ENCODE data around the gene SNX5.

GRCh38 chr20:17987988-17988387 lies 19.4 kb upstream of the SNX5 start:
- TF ChIP-seq CTCF (IDR thresholded peaks at IDR 0.05) (no peak), POLR2AphosphoS5 (IDR thresholded peaks at IDR 0.05; ENCODE audit: low read depth, low read length) (no peak), REST (IDR thresholded peaks at IDR 0.05; ENCODE audit: insufficient read depth in 1 of 2, low read depth in 2 of 2, low read length in 1 of 2) (no peak), TCF7L2 (IDR thresholded peaks at IDR 0.05; ENCODE audit: low read depth, low read length) (no peak), SIN3A (IDR thresholded peaks at IDR 0.05; ENCODE audit: borderline replicate concordance, insufficient read depth, low read depth, low read length) (no peak)
